Heart left ventricle (tissue), 16 donors: ENCODE data around the gene USP32. TPM values are rescaled to one million over a fixed set of nuclear protein-coding genes. Genes with fewer than 3 reads are reported as not detected.

Experiments
- ATAC-seq, 4 donors: fragments of 200-7000 bp; cut with Tn5 transposase; one replicate each; pipeline ENCODE4 v1.9.1; 2020 to 2022; ENCODE audit warnings: moderate library complexity in 4 of 4, mild to moderate bottlenecking in 3 of 4, moderate number of reproducible peaks in 1 of 4
- DNase-seq, 5 donors: peaks; one replicate each; pipeline ENCODE4 v3.0.0-alpha.2; 2020
- H3K27ac ChIP-seq, 12 donors: fragments of 200-600 bp; sonication (generic) in 4 of 12; one replicate each; pipeline versions ENCODE4 v1.5.0 to v1.8.0; 2016 to 2022; ENCODE audit warnings: mild to moderate bottlenecking in 2 of 12
- H3K27me3 ChIP-seq, 9 donors: fragments of 200-600 bp; sonication (generic) in 2 of 9; one replicate each; pipeline versions ENCODE4 v1.5.1 to v1.8.0; 2016 to 2022; ENCODE audit warnings: mild to moderate bottlenecking in 3 of 9
- H3K36me3 ChIP-seq, 9 donors: fragments of 200-600 bp; sonication (generic) in 2 of 9; one replicate each; pipeline versions ENCODE4 v1.5.0 to v1.8.0; 2018 to 2022; ENCODE audit warnings: mild to moderate bottlenecking in 2 of 9
- H3K4me1 ChIP-seq, 12 donors: fragments of 200-600 bp; sonication (generic) in 4 of 12; one replicate each; pipeline versions ENCODE4 v1.5.0 to v1.8.0; 2016 to 2022; ENCODE audit warnings: mild to moderate bottlenecking in 3 of 12
- H3K4me3 ChIP-seq, 12 donors: fragments of 200-600 bp; sonication (generic) in 4 of 12; one replicate each; pipeline versions ENCODE4 v1.5.0 to v1.8.0; 2017 to 2022; ENCODE audit warnings: mild to moderate bottlenecking in 9 of 12, moderate library complexity in 4 of 12
- H3K9me3 ChIP-seq, 12 donors: fragments of 200-600 bp; sonication (generic) in 4 of 12; one replicate each; pipeline versions ENCODE4 v1.5.0 to v1.8.0; 2016 to 2022; ENCODE audit warnings: mild to moderate bottlenecking in 1 of 12
- POLR2A ChIP-seq, 2 donors: fragments of 450-650 bp; IDR thresholded peaks; one replicate each; pipeline ENCODE4 v1.6.1; 2017; ENCODE audit warnings: antibody characterized with exemption in 2 of 2, mild to moderate bottlenecking in 2 of 2, moderate library complexity in 2 of 2
- WGBS, 4 donors: extraction: QIAGEN DNeasy Blood & Tissue Kit in 2 of 4; methylation state at CpG; one replicate each; pipeline versions ENCODE4 v1.1.5 to v1.1.7; 2013 to 2018; 5-methylcytosine and 5-hydroxymethylcytosine counted together
- intact Hi-C, 10 donors: fragments of 100-400 bp; cut with DNase I; formaldehyde crosslinking; loops; one replicate each; pipeline versions ENCODE4 v1.11.1 to v1.14.2; 2022
- polyA plus RNA-seq, 2 donors: library from polyadenylated mRNA; stranded (reverse); fragments of 200-250 nt; gene quantifications; one replicate each; pipeline ENCODE4 v1.2.3, GENCODE V29; 2013
- total RNA-seq, 9 donors: library from RNA; depleted of rRNA in 2 of 9; stranded (reverse); fragments of >200 nt in 2 of 9; fragmentation: NEBNext Ultra II Directional in 3 of 9; extraction: Animal tissue kit (Norgen Biotek cat#: 25700) in 3 of 9; gene quantifications; one replicate each; pipeline versions ENCODE4 v1.1.0 to v1.2.4, GENCODE V29; 2016 to 2023
- TF ChIP-seq, protein P1 (sequence below), 12 donors: fragments of 200-600 bp; sonication (generic) in 4 of 12; IDR thresholded peaks; one replicate each; pipeline versions ENCODE4 v1.5.0 to v1.8.0; 2018 to 2022; ENCODE audit warnings: antibody characterized with exemption in 12 of 12, mild to moderate bottlenecking in 5 of 12
- donor health status: ischemic (EF 13 %, LVEDD 7.1; RV severe dilation, severe dysfunction).
- donor health status: healthy with polysubstance abuse.
- donor health status: DM: no; HTN: yes; CAD: no.
- donor health status: DM: no; HTN: no; CAD: no.
- donor health status: ischemic (EF 25% LVEDD 6.9; RV normal size, moderate dysfunction).
- donor health status: ischemic (EF 25% LVEDD 5.7; RV mildly dilated, moderate dysfunction).
- donor health status: healthy.
- donor health status: DM: yes; HTN: yes; CAD: no.
- donor health status: ischemic (EF 35%, LVEDD 5.7; RV mildly dilated, moderate dysfunction).
- donor health status: nonischemic (EF 11% LVEDD 7.7; RV severe dilation, severe dysfunction).
- donor health status: DM: yes; HTN: yes; CAD: no.
- donor health status: PGD.
- donor health status: ischemic (EF 29% LVEDD 5.4; RV normal size, mild dysfunction).
- donor health status: nonischemic (EF 23%, LVEDD 6.1; RV moderate dilation, normal function).

USP32 gene
- total and polyA plus RNA-seq, 11 donors, result 9.8 to 50.0 (median 30.3) TPM

GRCh38 chr17:60139438-60140285 is 252.3 kb downstream of the USP32 start:
- peak; percentile 17 to 62 (median 50) for ATAC-seq
- peak; percentile 66 to 87 (median 76) for DNase-seq
- Histone ChIP-seq H3K27me3 (peaks cover 19 to 49% (median 42%) of the 10 kb centered on the region in 9 donors), H3K36me3 (no peaks in the 10 kb centered on the region), H3K27ac (no peak overlapping the region), H3K9me3 (no peaks in the 10 kb centered on the region), H3K4me3 (peak overlapping the region in 7 of 12 donors; percentile 13 to 34 (median 26)), H3K4me1 (peaks cover 4 to 58% (median 34%) of the 10 kb centered on the region in 12 donors)
- intact Hi-C loops, result loop anchor here in 4 of 10 donors (5.0 to 10.0 kb wide), 2 partner anchors 295 to 298 kb away; no protein-coding TSS in a partner anchor
- 3 to 11% (median 7%) methylated on average over 28 to 66 of the region's 66 CpGs for WGBS, 4 donors
- TF ChIP-seq POLR2A (IDR thresholded peaks at IDR 0.05), result no peak
- TF ChIP-seq, protein P1, sequence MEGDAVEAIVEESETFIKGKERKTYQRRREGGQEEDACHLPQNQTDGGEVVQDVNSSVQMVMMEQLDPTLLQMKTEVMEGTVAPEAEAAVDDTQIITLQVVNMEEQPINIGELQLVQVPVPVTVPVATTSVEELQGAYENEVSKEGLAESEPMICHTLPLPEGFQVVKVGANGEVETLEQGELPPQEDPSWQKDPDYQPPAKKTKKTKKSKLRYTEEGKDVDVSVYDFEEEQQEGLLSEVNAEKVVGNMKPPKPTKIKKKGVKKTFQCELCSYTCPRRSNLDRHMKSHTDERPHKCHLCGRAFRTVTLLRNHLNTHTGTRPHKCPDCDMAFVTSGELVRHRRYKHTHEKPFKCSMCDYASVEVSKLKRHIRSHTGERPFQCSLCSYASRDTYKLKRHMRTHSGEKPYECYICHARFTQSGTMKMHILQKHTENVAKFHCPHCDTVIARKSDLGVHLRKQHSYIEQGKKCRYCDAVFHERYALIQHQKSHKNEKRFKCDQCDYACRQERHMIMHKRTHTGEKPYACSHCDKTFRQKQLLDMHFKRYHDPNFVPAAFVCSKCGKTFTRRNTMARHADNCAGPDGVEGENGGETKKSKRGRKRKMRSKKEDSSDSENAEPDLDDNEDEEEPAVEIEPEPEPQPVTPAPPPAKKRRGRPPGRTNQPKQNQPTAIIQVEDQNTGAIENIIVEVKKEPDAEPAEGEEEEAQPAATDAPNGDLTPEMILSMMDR (IDR thresholded peaks at IDR 0.05), result peak; percentile 38 to 76 (median 60)

DNA sequence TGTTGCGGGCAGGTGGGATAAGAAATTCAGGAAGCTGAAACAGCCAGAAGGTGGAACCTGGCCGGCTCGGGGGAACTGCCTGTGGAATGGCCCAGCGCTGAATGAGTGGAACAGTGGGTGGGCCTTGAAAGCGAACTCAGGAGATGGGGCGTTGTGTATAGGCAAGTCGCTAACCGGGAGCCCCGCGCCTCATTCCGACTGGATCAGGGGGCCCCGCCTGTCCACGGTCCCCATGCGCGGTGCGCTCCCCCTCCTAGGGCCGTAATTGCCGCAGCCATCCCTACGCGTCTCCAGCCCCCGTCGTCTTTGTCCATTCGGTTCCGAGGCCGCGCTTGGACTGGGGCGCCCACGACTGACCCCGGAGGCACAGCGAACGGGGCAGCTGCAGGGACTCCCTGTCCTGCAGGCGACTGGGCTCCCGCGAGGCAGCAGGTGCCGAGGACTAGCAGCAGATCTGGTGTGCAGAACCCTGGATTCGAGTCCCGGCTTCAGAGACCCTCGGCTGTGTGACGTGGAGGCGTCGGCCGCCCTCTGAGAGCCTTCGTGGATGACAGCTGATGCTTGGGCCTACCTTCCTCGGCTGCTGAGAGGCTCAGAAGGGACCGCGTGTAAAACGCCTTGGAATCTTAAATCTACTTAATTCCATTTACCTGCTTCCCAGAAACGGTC is 253.0 kb downstream of the USP32 start:
- no peak for TF ChIP-seq POLR2A (IDR thresholded peaks at IDR 0.05)
- TF ChIP-seq, protein P1 (IDR thresholded peaks at IDR 0.05), result no peak
- no peak overlapping the region for H3K27ac ChIP-seq
- no peaks in the 10 kb centered on the region for H3K9me3 ChIP-seq
- DNase-seq, result peak in 1 of 5 donors; percentile 55
- peak overlapping the region in 3 of 12 donors; percentile 13 to 29 (median 18) for H3K4me3 ChIP-seq
- ATAC-seq, result no peak
- 15 to 19% (median 18%) methylated on average over 20 to 48 of the region's 48 CpGs for WGBS, 4 donors
- H3K4me1 ChIP-seq, result peaks cover 4 to 65% (median 38%) of the 10 kb centered on the region in 12 donors
- intact Hi-C loops, result loop anchor here in 1 of 10 donors (10.0 kb wide), 1 partner anchor 296 kb away; no protein-coding TSS in a partner anchor
- H3K36me3 ChIP-seq, result no peaks in the 10 kb centered on the region
- H3K27me3 ChIP-seq, result peaks cover 19 to 47% (median 42%) of the 10 kb centered on the region in 9 donors

DNA sequence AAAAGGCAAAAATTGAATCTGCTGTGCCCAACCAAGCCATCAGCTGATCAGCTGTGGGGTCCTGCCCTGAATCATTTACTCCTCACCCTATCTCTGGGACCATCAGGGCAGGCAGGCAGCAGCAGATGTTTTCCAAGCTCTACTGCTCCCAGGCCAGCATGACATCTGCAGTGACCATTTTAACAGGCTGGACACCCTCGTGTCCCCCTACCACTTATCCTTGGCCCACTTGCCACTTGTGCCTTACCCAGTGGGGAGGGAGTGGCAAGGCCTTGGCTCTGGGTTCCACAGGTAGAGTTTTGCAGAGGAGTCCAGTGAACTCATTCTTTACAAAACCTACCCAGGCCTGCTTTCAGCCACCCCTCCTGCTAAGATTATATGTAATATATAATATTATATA is 254.2 kb downstream of the USP32 start:
- WGBS, 4 donors, result 49 to 66% (median 54%) methylated on average over 1 of the region's 1 CpG
- H3K36me3 ChIP-seq, result peaks cover 0 to 5% (median 0%) of the 10 kb centered on the region in 9 donors
- H3K27me3 ChIP-seq, result peaks cover 19 to 47% (median 42%) of the 10 kb centered on the region in 9 donors
- TF ChIP-seq, protein P1 (IDR thresholded peaks at IDR 0.05), result no peak
- TF ChIP-seq POLR2A (IDR thresholded peaks at IDR 0.05), result no peak
- no peak overlapping the region for H3K4me3 ChIP-seq
- no peak overlapping the region for H3K27ac ChIP-seq
- H3K4me1 ChIP-seq, result peaks cover 1 to 62% (median 32%) of the 10 kb centered on the region in 12 donors
- H3K9me3 ChIP-seq, result no peaks in the 10 kb centered on the region
- peak in 1 of 5 donors; percentile 20 for DNase-seq
- intact Hi-C loops, result loop anchor here in 1 of 10 donors (10.0 kb wide), 1 partner anchor 297 kb away; no protein-coding TSS in a partner anchor
- no peak for ATAC-seq
